Activated naive CD8-positive, alpha-beta T cell treated with anti-CD3 and anti-CD28 coated beads, Interleukin-2, amount 50 U/mL, for 16 hours (primary cell): ENCODE data around the gene GRM1.

Experiments
- DNase-seq: peaks from one replicate; pipeline ENCODE4 v3.0.0-alpha.2; 2020; ENCODE audit warnings: low read depth, low spot score

The GRM1 gene

GRCh38 chr6:146315381-146316174, 286.7 kb downstream of the GRM1 start:
- DNase-seq: no peak

GRCh38 chr6:146316175-146316495, 287.3 kb downstream of the GRM1 start:
- no peak for DNase-seq

- no peak for DNase-seq
Measured at GRCh38 chr6:146331013-146331412, 302.2 kb downstream of the GRM1 start.

- DNase-seq: no peak
Measured at GRCh38 chr6:146335336-146335735, 306.5 kb downstream of the GRM1 start.

GRCh38 chr6:146336191-146336590, 307.3 kb downstream of the GRM1 start:
- no peak for DNase-seq

- no peak for DNase-seq
Measured at GRCh38 chr6:146337376-146337775, 308.5 kb downstream of the GRM1 start.

- no peak for DNase-seq
Measured at GRCh38 chr6:146339716-146340115, 310.9 kb downstream of the GRM1 start.

- DNase-seq: no peak
Measured at GRCh38 chr6:146341493-146342230, 312.8 kb downstream of the GRM1 start.

- DNase-seq: no peak
Measured at GRCh38 chr6:146345598-146345997, 316.7 kb downstream of the GRM1 start.

GRCh38 chr6:146347090-146347489, 318.2 kb downstream of the GRM1 start:
- no peak for DNase-seq

- DNase-seq: no peak
Measured at GRCh38 chr6:146347690-146348089, 318.8 kb downstream of the GRM1 start.

- DNase-seq: no peak
Measured at GRCh38 chr6:146351018-146351417, 322.2 kb downstream of the GRM1 start.

GRCh38 chr6:146352163-146352562, 323.3 kb downstream of the GRM1 start:
- no peak for DNase-seq

- no peak for DNase-seq
Measured at GRCh38 chr6:146354451-146354850, 325.6 kb downstream of the GRM1 start.

- DNase-seq: no peak
Measured at GRCh38 chr6:146355521-146356100, 326.7 kb downstream of the GRM1 start.

GRCh38 chr6:146357578-146358430, 328.9 kb downstream of the GRM1 start:
- DNase-seq: no peak

- no peak for DNase-seq
Measured at GRCh38 chr6:146358431-146359046, 329.7 kb downstream of the GRM1 start.

GRCh38 chr6:146359131-146359530, 330.3 kb downstream of the GRM1 start:
- no peak for DNase-seq

GRCh38 chr6:146361128-146361924, 332.5 kb downstream of the GRM1 start:
- no peak for DNase-seq

- no peak for DNase-seq
Measured at GRCh38 chr6:146363838-146364607, 335.2 kb downstream of the GRM1 start.
